OCI-LY1 (cell line): ENCODE data around the gene GYS2.

ENCODE experiments used
- EZH2 ChIP-seq: fragments of 200-600 bp; sonication (generic), shearing (Covaris generic); IDR thresholded peaks from 2 replicates; pipeline ENCODE4 v1.8.0; 2017; ENCODE audit warnings: borderline replicate concordance, mixed run types, mild to moderate bottlenecking, antibody characterized with exemption, low read length, moderate library complexity, mixed read lengths
- TF ChIP-seq, protein P1 (sequence below): fragments of 200-600 bp; sonication (generic), shearing (Covaris generic); IDR thresholded peaks from 2 replicates; pipeline ENCODE4 v1.5.1; 2017; ENCODE audit warnings: mild to moderate bottlenecking, antibody characterized with exemption, low read length, moderate library complexity, mixed read lengths

GRCh38 chr12:21501258-21502163 lies 103.1 kb downstream of the GYS2 start, which contains the start of the genes GOLT1B and RECQL:
- TF ChIP-seq, protein P1, sequence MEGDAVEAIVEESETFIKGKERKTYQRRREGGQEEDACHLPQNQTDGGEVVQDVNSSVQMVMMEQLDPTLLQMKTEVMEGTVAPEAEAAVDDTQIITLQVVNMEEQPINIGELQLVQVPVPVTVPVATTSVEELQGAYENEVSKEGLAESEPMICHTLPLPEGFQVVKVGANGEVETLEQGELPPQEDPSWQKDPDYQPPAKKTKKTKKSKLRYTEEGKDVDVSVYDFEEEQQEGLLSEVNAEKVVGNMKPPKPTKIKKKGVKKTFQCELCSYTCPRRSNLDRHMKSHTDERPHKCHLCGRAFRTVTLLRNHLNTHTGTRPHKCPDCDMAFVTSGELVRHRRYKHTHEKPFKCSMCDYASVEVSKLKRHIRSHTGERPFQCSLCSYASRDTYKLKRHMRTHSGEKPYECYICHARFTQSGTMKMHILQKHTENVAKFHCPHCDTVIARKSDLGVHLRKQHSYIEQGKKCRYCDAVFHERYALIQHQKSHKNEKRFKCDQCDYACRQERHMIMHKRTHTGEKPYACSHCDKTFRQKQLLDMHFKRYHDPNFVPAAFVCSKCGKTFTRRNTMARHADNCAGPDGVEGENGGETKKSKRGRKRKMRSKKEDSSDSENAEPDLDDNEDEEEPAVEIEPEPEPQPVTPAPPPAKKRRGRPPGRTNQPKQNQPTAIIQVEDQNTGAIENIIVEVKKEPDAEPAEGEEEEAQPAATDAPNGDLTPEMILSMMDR: no peak
- TF ChIP-seq EZH2: no peak
